Measurements from ENCODE around the gene HRAS. TPM values are rescaled to one million over a fixed set of nuclear protein-coding genes. Genes with fewer than 3 reads are reported as not detected.

HRAS gene
- total RNA-seq, 1 experiment from 2014 or later, result 175 TPM

GRCh38 chr11:499201-500076, 35.9 kb downstream of the HRAS start:
- intact Hi-C loops (cut with micrococcal nuclease; ENCODE audit: unreplicated experiment) (no loop called here), in situ Hi-C loops (cut with HindIII; ENCODE audit: low pct_unique_long_range_greater_than_20kb, low sequenced_read_pairs) (no loop called here)
- no peak overlapping the region for H3K27ac ChIP-seq (ENCODE audit: low read length)
- no peak for TF ChIP-seq CTCF (IDR thresholded peaks at IDR 0.05)
- no peak for TF ChIP-seq TCF7L2 (IDR thresholded peaks at IDR 0.05; ENCODE audit: low read depth, low read length)
- no peak for TF ChIP-seq REST (IDR thresholded peaks at IDR 0.05; ENCODE audit: insufficient read depth in 1 of 2, low read depth in 2 of 2, low read length in 1 of 2)
- peak; percentile 3; the same call in 1 of the 2 replicates for TF ChIP-seq POLR2AphosphoS5 (IDR thresholded peaks at IDR 0.05; ENCODE audit: low read depth, low read length)
- TF ChIP-seq SIN3A (IDR thresholded peaks at IDR 0.05; ENCODE audit: borderline replicate concordance, insufficient read depth, low read depth, low read length), result no peak
- H3K9me3 ChIP-seq (ENCODE audit: control insufficient read depth, insufficient read depth, low read depth, low read length), result no peaks in the 10 kb centered on the region
- CTCF ChIA-PET, result interaction anchor here (0.7 kb wide), 1 partner anchor 10 kb away, joined by 7 read pairs; no protein-coding TSS in a partner anchor
- H3K4me3 ChIP-seq (ENCODE audit: low read depth in 2 of 2, low read length in 2 of 2), result no peak overlapping the region
- ATAC-seq (no peak), DNase-seq (ENCODE audit: low read depth, low spot score) (no peak)
- peaks cover 12% of the 10 kb centered on the region; the same call in 1 of the 2 replicates for H3K36me3 ChIP-seq (ENCODE audit: control insufficient read depth, insufficient read depth, low read length)
- POLR2A ChIA-PET, result interaction anchor here (0.5 kb wide), 1 partner anchor 151 kb away, joined by 3 read pairs; no protein-coding TSS in a partner anchor
- peaks cover 12% of the 10 kb centered on the region for H3K4me1 ChIP-seq (ENCODE audit: control insufficient read depth, insufficient read depth, low read length)
- BruUV-seq (replicated peaks), result no TSS peak
- no peaks in the 10 kb centered on the region for H3K27me3 ChIP-seq (ENCODE audit: control insufficient read depth, insufficient read depth, low read length)

GRCh38 chr11:498297-499181, 36.8 kb downstream of the HRAS start:
- H3K27me3 ChIP-seq (ENCODE audit: control insufficient read depth, insufficient read depth, low read length), result no peaks in the 10 kb centered on the region
- H3K4me1 ChIP-seq (ENCODE audit: control insufficient read depth, insufficient read depth, low read length), result peaks cover 3% of the 10 kb centered on the region
- ChIA-PET POLR2A (interaction anchor here (0.5 kb wide), 1 partner anchor 150 kb away, joined by 3 read pairs; no protein-coding TSS in a partner anchor), CTCF (interaction anchor here (0.6 to 0.7 kb wide), 4 partner anchors 8 to 146 kb away, joined by 3 to 7 read pairs (median 6); partner anchors contain the start of gene RNH1)
- intact Hi-C loops (cut with micrococcal nuclease; ENCODE audit: unreplicated experiment), result no loop called here
- in situ Hi-C loops (cut with HindIII; ENCODE audit: low pct_unique_long_range_greater_than_20kb, low sequenced_read_pairs), result no loop called here
- H3K27ac ChIP-seq (ENCODE audit: low read length), result no peak overlapping the region
- BruUV-seq (replicated peaks), result TSS peak; percentile 31
- ATAC-seq (no peak), DNase-seq (ENCODE audit: low read depth, low spot score) (no peak)
- H3K36me3 ChIP-seq (ENCODE audit: control insufficient read depth, insufficient read depth, low read length), result peaks cover 15% of the 10 kb centered on the region; the same call in 1 of the 2 replicates
- TF ChIP-seq CTCF (IDR thresholded peaks at IDR 0.05) (no peak), POLR2AphosphoS5 (IDR thresholded peaks at IDR 0.05; ENCODE audit: low read depth, low read length) (0 out of 2 replicates have a peak, but pooled peaks have one; percentile 7)
- H3K9me3 ChIP-seq (ENCODE audit: control insufficient read depth, insufficient read depth, low read depth, low read length), result no peaks in the 10 kb centered on the region
- no peak overlapping the region for H3K4me3 ChIP-seq (ENCODE audit: low read depth in 2 of 2, low read length in 2 of 2)

Measured in Panc1 (cell line).